GM12891 (cell line): ENCODE measurements around the gene PCDHB5.

Source experiments
- POLR2A ChIP-seq: IDR thresholded peaks from 2 replicates; pipeline ENCODE4 v1.6.1; 2011; ENCODE audit warnings: low read depth, low read length, control low read depth
- POLR2AphosphoS5 ChIP-seq: IDR thresholded peaks from 2 replicates; pipeline ENCODE4 v1.6.1; 2011; ENCODE audit warnings: low read depth, low read length, control low read depth
- POU2F2 ChIP-seq: IDR thresholded peaks from 2 replicates; pipeline ENCODE4 v1.6.1; 2011; ENCODE audit warnings: low read depth, mild to moderate bottlenecking, control low read depth, low read length, moderate library complexity
- TAF1 ChIP-seq: IDR thresholded peaks from 2 replicates; pipeline ENCODE4 v1.6.1; 2011; ENCODE audit warnings: low read depth, low read length, control low read depth

DNA sequence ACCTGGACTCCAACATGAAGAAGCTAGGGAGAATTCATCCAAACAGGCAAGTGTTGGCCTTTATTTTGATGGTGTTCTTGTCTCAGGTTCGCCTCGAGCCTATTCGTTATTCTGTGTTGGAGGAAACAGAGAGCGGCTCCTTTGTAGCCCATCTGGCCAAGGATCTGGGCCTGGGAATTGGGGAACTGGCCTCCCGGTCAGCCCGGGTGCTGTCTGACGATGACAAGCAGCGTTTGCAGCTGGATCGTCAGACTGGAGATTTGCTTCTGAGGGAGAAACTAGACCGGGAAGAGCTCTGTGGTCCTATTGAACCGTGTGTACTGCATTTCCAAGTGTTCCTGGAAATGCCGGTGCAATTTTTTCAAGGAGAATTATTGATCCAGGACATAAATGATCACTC, 13.0 kb upstream of the PCDHB5 start:
- TF ChIP-seq POLR2A: no peak
- TF ChIP-seq POLR2AphosphoS5: no peak
- TF ChIP-seq TAF1: no peak
- no peak for TF ChIP-seq POU2F2
